ENCODE data around the gene PLBD2.

PLBD2 gene

DNA sequence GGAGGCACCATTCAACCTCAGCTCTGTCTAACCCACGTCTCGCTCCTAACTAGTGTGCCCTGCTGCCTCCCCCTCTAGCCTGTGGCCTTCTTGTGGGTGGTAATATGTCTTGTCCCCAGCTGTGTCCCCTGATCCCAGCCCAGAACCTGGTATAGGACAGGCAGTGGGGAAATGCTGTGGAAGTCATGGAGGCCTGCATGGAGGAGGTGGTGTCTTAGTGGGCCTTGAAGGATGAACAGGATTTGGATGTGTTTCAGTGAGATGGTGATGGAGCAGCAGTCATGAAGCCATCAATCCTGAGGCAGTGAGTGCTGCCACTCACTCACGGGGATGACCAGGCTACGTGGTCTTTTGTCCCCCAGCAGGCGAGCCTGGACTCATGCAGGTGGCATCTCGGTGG is 13.4 kb downstream of the PLBD2 start:
- DNase-seq: no peak

DNA sequence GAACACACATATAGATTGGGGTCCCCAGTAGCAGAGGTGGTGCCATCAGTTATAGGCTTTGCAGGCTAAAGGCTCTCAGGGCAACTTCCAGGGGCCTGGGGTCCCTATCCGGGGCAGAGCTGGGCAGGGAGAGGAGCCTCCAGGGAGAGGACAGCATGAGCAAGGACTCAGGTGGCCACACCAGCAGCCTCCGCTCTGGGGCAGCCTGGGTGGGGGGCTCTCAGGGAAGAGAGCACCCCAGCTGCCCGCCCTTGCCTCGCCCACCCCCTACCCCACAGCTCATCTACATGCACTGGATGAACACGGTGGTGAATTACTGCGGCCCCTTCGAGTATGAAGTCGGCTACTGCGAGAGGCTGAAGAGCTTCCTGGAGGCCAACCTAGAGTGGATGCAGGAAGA is 14.0 kb downstream of the PLBD2 start:
- no peak for DNase-seq

DNA sequence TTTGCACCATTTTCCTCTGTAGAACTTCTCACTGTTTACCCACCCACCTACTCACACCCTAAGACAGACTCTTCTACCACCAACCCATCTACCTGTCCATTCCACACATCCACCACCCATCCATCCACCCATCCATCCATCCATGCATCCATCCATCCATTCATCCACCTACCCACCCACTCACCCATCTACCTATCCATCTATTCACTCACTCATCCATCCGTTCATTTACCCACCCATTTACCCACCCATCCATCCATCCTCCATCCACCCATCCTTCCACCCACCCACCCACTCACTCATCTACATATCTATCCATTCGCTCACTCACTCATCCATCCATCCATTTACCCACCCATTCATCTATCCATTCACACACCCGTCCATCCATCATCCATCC is 15.1 kb downstream of the PLBD2 start:
- no peak for DNase-seq

DNA sequence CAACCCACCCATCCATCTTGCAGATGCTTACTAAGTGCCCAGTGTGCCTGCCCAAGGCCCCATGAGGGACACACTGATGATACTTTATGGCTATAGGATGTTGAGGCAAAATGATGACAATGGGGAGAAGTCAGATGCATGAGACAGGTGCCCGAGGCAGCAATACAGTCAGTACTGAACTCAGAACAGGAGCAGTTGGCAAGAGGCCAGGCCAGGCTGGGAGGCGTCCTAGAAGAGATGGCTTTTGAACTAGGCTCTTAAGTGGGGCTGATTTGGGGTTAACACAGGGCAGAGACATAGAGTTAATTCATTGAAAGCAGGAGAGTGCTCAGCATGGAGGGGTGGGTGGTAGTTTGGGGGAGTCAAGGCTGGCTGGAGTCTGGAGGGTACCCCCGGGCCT is 15.6 kb downstream of the PLBD2 start:
- no peak for DNase-seq

DNA sequence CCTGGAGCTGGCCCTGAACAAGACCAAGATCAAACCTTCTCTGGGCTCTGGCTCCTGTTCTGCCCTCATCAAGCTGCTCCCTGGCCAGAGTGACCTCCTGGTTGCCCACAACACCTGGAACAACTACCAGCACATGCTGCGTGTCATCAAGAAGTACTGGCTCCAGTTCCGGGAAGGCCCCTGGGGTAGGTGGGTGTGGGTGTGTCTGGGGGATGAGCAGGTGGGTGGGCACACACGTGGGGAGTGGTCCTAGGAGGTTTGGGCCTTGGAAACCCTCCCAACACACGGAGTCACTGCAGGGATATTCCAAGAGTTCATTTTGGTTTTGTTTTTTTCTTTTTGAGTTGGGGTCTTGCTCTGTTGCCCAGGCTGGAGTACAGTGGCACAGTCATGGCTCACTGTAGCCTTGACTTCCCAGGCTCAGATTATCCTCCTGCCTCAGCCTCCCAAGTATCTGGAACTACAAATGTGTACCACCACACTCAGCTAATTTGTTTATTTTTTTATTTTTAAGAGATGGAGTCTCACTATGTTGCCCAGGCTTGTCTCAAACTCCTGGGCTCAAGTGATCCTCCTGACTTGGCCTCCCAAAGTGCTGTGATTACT is 16.5 kb downstream of the PLBD2 start:
- DNase-seq: no peak

DNA sequence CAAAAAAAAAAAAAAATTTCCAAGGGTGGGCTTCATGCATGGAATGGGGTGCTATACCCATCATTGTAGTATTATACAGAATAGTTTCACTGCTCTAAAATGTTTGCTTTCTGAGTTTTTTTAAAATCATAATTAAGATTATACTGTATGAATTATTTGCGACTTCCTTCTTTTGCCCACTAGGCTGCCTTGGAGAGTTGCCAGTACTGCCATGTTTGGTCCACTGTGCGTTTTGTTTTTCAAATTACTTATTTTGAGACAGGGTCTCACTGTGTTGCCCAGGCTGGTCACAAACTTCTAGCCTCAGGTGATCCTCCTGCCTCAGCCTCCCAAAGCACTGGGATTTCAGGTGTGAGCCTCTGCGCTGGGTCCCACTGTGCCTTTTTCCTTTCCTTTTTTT is 19.9 kb downstream of the PLBD2 start:
- no peak for DNase-seq

DNA sequence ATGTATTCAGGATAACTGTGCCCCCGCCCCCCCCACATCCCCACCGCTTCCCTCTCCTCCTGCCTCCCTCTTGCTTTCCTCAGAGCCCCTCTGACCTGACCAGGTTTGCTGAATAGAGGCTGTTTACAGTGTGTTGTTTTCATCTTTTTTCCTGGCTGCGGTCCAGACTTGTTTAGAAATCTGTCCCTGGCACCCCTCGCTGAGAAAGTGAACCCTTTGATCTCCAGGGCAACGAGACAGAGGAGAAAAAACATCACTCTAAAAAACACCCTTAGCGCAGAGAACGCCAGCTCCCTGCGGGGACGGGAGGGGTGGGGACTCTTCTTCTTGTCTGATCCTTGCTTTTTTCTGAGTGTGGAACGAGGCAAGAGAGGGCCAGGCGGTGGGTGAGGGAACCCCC is 22.8 kb downstream of the PLBD2 start:
- DNase-seq: no peak

DNA sequence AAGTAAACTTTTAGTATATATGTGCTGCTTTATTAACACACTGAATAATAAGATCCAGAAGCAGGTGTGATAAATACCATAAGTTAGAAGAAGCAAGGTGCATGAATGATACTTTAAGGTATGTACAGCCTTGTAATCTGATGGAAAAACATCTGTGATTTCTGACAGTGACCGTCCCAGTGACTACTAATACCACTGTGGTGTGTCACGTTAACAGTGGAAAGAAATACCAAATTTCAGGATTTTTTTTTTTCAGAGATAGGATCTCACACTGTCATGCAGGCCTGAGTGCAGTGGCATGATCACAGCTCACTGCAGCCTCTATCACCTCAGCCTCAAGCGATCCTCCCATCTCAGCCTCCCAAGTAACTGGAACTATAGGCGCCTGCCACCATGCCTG is 23.8 kb downstream of the PLBD2 start:
- no peak for DNase-seq

DNA sequence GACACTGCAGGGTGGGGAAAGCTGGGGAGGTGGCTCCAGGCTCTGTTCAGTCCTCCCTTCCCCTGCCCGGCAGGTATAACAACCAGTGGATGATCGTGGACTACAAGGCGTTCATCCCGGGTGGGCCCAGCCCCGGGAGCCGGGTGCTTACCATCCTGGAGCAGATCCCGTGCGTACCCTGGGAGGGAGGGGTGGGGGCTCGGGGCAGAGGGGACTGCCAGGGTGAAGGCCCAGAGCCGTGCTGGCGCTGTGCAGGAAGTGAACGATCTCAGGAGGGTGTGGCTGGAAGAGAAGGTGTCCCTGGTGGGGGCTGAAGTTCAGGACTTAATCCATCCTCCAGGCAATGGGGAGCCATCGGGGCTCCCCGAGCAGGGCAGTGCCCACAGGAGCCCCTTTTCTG is 26.4 kb downstream of the PLBD2 start:
- DNase-seq: no peak

DNA sequence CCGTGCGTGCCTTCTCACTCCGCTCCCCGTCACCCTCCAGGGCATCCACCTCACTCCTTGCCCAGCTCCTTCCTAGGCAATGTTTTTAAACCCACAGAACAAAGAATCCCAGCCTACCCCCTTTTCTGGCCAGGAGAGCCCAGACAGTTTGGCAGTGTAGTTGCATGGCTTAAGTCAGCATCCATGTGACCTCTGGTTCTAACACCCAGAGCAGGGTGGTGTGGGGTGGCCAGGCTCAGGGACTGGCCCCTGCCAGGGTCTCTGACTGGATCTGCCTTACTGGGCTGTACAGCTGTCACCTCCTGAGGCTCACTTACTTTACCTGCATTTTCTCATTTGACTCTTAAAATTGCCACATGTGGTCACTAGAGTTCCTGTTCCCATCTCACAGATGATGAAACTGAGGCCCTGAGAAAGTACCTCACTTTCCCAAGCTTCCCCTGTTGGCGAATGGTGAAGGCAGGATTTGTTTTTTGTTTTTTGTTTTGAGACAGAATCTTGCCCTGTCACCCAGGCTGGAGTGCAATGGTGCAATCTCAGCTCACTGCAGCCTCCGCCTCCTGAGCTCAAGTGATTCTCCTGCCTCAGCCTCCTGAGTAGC is 27.0 kb downstream of the PLBD2 start:
- DNase-seq: no peak

DNA sequence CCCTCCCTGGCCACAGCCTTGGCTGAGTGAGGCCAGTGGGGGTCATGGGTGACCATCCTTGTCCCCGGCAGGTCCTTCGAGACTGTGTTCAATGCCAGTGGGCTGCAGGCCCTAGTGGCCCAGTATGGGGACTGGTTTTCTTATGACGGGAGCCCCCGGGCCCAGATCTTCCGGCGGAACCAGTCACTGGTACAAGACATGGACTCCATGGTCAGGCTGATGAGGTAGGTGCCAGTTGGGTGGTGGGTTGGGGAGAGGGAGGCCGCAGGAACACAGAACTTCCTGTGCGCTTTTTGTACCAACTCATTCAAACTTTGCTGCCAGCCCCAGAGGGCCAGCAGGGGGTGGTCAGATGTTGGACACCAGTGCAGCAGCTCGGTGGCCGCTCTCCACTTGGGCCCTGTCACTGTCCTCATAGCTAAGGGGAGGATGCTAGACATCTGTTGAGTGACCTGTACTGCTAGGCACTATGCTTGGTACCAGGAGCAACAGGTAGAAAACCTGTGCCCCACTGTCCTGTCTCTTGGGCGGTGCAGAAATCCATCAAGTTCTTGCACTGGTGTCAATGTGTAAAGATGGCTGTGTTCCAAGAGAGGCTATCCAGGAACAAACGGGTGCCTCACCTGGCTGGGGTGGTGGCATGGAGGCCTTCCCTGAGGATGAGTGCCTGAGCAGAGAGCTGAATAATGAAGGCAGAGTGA is 28.6 kb downstream of the PLBD2 start:
- DNase-seq: no peak

DNA sequence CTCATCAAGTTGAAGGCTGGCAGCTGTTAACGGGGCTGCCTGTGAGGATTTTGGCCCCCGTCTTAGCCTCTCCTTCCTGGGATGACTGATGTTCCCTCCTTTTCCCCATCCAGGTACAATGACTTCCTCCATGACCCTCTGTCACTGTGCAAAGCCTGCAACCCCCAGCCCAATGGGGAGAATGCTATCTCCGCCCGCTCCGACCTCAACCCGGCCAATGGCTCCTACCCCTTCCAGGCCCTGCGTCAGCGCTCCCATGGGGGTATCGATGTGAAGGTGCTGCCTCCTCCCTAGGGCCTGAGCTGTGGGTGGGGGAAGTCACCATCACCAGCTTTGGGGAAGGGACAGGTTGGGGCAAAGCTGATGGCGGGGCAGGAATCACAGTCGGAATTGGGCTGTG is 29.2 kb downstream of the PLBD2 start:
- no peak for DNase-seq

DNA sequence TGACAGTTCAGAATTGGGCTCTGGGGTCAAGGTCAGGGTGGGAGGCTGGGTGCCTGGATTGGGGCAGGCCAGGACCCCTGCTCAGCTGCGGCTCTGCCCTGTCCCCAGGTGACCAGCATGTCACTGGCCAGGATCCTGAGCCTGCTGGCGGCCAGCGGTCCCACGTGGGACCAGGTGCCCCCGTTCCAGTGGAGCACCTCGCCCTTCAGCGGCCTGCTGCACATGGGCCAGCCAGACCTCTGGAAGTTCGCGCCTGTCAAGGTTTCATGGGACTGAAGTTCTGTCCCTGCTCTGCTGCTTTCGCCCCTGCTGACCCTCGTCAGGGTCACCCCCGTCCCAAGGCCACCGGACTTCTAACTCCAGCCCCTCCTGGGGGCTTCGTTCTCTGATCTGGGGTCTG is 30.0 kb downstream of the PLBD2 start:
- DNase-seq: no peak

DNA sequence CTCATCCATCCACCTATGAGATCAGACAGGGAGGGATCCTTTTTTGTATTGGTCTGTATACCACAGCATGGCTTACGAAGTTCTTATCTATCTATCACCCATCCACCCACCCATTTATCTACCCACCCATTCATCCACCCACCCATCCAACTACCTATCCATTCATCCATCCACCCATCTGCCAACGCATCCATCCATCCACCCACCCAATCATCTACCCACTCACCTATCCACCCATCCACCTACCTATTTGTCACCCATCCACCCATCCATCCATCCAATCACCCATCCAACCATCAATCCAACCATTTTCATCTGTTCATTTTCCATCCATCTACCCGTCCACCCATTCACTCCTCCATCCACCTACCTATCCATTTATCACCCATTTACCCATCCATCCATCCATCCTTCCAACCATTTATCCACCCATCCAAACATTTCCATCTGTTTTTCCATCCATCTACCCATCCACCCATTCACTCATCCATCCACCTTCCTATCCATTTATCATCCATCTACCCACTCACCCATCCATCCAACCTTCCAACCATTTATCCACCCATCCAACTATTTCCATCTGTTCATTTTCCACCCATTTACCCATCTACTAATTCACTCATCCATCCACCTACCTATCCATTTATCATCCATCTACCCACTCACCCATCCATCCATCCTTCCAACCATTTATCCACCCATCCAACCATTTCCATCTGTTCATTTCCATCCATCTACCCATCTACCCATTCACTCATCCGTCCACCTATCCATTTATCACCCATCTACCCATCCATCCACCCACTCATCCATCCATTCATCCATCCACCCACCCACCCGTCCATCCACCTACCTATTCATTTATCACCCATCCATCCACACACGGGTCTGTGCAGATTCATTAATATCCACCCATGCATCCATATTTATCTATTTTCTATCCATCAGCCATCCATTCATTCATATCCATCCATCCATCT is 32.0 kb downstream of the PLBD2 start:
- DNase-seq: no peak

DNA sequence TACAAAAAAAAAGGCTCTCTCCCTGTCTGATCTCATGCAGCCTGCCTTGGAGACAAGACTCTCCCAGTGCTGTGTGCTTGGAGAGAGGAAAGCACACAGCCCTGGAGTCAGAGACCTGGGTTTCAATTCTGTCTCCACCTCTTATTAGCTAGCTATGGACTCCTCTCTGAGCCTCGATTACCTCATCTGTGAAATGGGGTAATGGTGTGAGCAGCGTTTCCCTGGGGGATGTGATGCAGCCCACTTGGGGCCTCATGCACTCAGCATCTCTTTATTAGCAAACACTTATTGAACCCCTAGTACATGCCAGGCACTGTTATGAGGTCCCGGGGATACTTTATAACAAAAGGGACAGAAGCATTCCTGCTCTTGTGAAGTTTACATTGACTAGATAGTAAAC is 32.8 kb downstream of the PLBD2 start:
- DNase-seq: no peak

DNA sequence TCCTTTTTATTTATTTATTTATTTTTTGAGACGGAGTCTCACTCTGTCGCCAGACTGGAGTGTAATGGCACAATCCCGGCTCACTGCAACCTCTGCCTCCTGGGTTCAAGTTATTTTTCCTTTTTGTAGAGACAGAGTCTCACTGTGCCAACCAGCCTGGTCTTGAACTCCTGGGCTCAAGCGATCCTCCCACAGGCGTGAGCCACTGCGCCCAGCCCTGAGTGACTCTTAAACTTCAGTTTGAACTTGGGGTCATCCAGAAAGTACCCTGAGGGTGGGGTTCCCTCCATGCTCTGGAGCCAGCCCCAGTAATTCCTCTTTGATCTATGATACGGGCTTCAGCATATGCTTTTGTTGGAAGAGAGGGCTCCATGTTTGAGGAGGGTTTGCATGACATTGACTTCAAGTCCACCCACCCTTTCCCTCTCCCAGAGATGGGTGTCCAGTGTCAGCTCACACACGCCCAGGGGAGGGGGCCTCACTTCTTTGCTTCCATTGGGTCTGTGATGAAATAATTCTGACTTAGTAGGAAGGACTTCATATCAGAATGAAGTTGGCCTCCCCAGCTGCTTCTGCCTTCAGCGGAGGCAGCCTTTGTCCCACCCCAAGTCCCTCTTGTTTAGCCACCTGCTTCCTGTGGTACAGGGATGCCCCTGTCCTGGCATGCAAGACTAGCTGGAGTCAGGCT is 33.4 kb downstream of the PLBD2 start:
- DNase-seq: no peak

DNA sequence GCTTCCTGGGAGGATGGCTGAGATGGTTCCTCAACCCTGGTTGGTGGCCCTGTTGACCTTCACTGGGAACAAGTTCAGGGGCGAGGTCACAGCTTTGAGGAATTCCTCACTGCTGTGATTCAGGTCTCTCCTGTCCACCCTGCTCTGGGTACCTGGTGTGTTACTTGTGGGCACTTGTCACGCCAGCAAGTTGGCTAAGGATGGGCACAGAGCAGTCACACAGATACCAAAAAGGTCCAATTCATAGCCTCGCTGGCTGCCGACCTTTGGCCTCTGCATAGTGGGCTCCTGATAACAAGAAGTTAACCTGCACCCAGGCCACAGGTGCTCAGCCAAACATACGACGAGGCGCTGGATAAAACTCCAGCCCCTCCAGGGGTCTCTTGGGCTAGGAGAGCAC is 34.1 kb downstream of the PLBD2 start:
- no peak for DNase-seq

DNA sequence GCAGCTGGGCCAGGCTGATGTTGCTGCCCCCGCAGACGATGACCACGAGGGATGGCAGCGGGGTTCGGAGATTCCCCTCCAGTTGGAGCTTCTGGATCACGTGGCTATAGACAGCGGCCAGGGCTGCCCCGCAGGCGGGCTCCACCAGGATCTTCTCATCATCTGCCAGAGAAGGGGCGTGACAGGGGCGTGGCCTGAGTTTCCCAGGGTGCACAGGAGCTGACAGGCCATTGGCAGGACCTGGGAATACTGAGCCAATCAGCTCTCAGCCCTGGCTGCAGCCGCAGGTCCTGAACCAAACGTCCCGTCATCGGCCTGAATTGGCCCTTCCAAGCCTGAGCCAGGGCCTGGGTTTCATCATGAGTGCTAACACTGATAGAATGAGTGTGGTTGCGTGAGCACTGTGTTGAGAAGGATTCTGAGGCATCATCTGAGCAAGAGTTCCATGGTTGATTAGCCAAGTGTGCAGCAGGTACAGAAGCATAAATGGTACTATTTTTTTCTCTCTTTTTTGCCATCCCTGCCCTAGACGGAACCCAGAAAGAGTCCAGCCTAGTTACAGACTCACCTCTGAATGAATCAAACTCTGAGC is 34.7 kb downstream of the PLBD2 start:
- no peak for DNase-seq

DNA sequence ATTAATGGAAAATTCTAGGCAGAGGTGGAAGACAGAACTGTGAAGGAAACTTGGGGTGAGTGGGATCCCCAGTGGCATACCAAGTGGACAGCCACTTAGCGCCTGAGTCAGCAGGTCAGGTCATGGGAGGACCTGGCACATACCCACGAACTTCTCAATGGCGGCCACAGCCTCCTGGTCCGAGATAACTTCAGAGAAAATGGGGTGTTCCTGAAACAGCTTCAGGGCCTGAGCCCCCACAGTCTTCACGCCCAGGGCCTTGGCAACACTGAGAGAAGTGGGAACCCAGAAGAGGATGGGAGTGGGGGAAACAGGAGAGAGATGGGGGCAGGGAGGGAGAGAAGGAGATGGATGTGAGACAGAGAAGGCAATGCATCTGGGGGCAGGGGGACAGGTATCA is 35.4 kb downstream of the PLBD2 start:
- no peak for DNase-seq

DNA sequence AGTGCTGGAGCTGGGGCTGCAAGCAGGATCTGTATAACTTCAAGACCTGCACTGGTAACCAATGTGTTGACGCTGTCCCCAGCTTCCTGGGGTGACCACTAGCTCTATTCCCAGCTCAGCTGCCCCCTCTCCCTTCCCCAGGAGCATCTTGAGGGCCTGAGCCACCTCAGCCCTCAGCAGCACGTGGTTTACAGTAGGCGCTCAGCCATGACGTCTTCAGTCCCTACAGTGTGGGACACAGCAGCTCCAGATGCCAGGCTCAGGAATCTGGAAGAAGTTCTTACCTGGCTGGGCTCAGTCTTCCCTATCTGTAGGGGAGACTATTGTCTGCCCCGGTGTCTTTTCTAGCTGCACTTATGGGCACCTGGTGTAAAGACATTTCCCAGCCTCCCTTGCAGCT is 36.7 kb downstream of the PLBD2 start:
- no peak for DNase-seq

DNA sequence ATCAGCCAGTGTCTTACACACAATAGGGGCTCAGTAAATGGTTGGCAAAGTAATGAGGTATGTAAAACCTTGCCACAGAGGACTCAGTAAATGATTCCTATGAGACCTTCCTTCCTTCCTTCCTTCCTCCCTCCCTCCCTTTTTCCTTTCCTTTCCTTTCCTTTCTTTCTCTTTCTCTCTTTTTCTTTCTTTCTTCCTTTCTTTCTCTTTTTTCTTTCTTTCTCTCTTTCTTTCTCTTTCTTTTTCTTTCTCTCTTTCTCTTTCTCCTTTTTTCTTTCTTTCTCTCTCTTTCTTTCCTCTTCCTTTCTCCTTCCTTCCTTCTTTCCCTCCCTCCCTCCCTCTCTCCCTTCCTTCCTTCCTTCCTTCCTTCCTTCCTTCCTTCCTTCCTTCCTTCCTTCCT is 37.8 kb downstream of the PLBD2 start:
- DNase-seq: no peak

DNA sequence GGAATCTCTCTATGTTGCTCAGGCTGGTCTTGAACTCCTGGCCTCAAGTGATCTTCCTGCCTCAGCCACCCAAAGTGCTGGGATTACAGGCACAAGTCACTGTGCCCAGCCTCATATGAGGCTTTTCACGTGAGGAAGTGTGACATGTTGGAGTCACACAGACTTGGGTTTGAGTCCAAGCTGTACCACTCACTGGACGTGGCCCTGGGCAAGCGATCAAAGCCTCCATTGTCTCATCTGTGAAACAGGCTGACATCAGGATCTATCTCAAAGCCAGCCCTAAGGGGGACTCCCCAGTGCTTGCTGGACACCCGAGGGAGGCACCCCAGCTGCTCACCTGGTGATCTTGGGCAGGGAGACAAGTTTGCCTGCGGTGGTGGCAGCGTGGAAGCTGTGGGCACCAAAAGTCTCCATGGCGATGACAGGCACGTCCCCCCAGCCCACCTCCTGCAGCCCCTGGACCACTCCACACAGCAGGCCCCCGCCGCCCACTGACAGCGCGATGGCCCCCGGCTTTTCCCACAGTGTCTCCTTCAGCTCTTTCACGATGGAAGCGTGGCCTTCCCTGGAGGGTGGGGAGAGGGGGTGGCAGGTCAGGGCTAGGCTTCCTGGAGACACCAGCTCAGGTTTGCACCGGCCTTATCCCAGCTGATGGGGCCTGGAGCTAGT is 38.6 kb downstream of the PLBD2 start:
- no peak for DNase-seq

Measured in NCI-H2081 (cell line).